Skeletal muscle satellite cell (primary cell): ENCODE measurements around the gene CELSR3.
A peak's percentile ranks its signal among the peaks of the same experiment; 100 is the strongest.

Experiments used
- H3K27me3 ChIP-seq: 2 replicates; pipeline ENCODE4 v1.7.0; 2013; ENCODE audit warnings: low read length; ENCODE audit not compliant: control insufficient read depth, insufficient read depth
- H3K36me3 ChIP-seq: 2 replicates; pipeline ENCODE4 v1.7.0; 2013; ENCODE audit warnings: mild to moderate bottlenecking, control low read depth, low read length; ENCODE audit not compliant: insufficient read depth
- H3K4me1 ChIP-seq: 2 replicates; pipeline ENCODE4 v1.7.0; 2013; ENCODE audit warnings: low read length; ENCODE audit not compliant: control insufficient read depth, insufficient read depth
- H3K4me2 ChIP-seq: 2 replicates; pipeline ENCODE4 v1.7.0; 2013; ENCODE audit warnings: mild to moderate bottlenecking, low read length
- H3K4me3 ChIP-seq: 2 replicates; pipeline ENCODE4 v1.7.0; 2013; ENCODE audit warnings: low read length
- H3K9ac ChIP-seq: 2 replicates; pipeline ENCODE4 v1.7.0; 2013; ENCODE audit warnings: mild to moderate bottlenecking, low read depth, low read length, moderate library complexity
- H3K9me3 ChIP-seq: replicated peaks from 2 replicates; pipeline ENCODE4 v1.7.0; 2013; ENCODE audit warnings: mild to moderate bottlenecking, control low read depth, low read length

The CELSR3 gene

DNA sequence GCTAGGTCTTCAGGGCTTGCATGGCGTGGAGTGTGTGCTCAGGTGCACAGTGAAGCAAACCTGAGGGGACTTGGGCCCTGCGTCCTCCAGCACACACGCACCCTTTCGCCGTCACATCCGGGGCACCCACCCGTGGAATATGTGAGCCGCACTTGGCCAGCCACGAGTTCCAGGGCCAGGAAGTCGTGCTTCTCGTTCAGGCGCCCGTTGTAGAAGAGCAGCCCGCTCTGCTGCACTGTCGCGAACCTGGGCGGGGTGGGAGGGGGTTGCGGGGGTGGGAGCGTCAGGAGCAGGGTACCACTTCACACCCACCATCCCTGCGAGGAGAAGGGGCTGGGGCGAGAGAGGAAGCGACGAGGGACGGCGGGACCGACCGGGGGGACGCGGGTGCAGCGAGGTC lies 7.1 kb downstream of the CELSR3 start:
- no peak overlapping the region for H3K9ac ChIP-seq
- H3K4me3 ChIP-seq, result peak overlapping the region; percentile 72
- no peaks in the 10 kb centered on the region for H3K36me3 ChIP-seq
- H3K4me1 ChIP-seq, result peaks cover 7% of the 10 kb centered on the region
- H3K27me3 ChIP-seq, result no peaks in the 10 kb centered on the region
- H3K4me2 ChIP-seq, result peak overlapping the region; percentile 87
- no peaks in the 10 kb centered on the region for H3K9me3 ChIP-seq

DNA sequence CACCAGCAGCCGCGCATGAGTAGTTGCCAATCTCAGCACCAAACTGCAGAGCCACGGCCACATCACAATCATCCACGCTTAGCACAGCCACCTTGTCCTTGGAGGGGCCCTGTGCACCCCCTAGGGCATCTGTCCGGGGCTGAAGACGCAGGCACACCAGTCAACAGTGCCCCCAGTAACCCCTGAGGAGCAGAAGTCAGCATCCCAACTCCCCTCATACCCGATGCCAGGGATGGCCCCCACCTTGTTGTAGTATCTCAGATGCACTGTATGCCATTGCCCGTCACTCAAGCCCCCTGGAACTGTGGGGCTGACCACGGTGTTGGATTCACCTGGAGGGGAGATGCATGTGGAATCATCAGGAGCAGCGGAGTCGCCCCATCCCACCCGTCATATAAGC lies 7.6 kb downstream of the CELSR3 start:
- H3K27me3 ChIP-seq, result no peaks in the 10 kb centered on the region
- H3K4me3 ChIP-seq, result no peak overlapping the region
- no peak overlapping the region for H3K4me2 ChIP-seq
- peaks cover 7% of the 10 kb centered on the region for H3K4me1 ChIP-seq
- no peak overlapping the region for H3K9ac ChIP-seq
- H3K9me3 ChIP-seq, result no peaks in the 10 kb centered on the region
- H3K36me3 ChIP-seq, result no peaks in the 10 kb centered on the region

DNA sequence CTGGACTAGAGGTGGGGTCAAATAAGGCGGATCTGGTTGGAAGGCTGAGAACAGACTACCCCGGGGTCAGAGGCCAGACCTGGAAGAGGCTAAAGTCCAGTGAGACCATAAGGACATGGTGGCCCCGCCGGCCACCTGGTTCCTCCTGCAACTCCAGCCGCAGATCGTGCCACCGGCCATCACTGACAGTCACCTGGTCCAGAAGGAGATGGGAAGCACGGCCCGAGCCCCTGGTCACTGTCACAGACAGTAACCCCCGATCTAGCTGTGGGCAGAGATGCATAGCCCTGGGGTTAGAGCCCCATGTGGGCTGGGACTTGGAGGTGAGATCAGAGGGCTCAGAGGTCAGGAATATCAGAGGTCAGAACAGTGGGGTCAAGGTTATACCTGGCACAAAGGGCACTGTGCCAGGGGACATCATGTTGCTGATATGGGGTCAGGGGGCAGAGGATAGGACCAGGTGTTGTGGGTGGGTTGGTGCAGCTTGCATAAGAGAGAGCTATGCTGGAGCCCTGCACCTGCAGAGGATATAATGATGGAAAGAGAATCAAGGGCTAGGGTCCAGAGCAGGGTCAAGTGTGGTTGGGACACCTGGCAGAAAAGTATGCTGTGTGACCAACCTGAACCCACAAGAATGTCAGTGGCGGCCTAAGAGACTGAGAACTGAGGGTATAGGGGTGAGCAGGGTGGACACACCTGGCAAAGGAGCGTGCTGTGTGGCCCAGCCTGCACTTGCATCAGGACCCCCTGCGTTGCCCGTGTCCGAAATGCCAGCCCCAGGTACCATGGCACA lies 9.6 kb downstream of the CELSR3 start:
- Histone ChIP-seq H3K9ac (no peak overlapping the region), H3K4me3 (no peak overlapping the region), H3K4me2 (no peak overlapping the region), H3K27me3 (no peaks in the 10 kb centered on the region), H3K36me3 (no peaks in the 10 kb centered on the region), H3K9me3 (no peaks in the 10 kb centered on the region), H3K4me1 (peaks cover 7% of the 10 kb centered on the region)

DNA sequence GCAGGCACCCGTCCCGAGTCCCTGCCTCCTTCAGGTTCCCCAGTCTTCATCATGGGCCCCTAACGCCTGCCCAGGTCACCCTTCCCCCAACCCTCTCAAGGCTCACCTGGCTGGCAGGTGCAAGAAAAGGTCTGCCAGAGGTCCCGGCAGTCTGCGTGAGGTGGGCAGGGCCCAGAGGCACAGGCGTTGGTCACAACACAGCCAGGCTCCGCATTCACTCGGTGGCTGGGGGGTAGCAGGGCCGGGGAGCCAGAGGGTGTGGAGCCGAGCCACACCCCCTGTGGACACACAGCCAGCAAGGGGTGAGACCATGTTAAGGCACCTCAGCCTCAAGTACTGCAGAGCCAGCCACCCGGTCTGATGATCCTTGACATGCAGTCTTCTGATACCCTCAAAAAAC lies 10.9 kb downstream of the CELSR3 start:
- H3K27me3 ChIP-seq, result no peaks in the 10 kb centered on the region
- no peak overlapping the region for H3K9ac ChIP-seq
- H3K4me2 ChIP-seq, result no peak overlapping the region
- no peaks in the 10 kb centered on the region for H3K36me3 ChIP-seq
- no peaks in the 10 kb centered on the region for H3K9me3 ChIP-seq
- no peak overlapping the region for H3K4me3 ChIP-seq
- H3K4me1 ChIP-seq, result peaks cover 7% of the 10 kb centered on the region

DNA sequence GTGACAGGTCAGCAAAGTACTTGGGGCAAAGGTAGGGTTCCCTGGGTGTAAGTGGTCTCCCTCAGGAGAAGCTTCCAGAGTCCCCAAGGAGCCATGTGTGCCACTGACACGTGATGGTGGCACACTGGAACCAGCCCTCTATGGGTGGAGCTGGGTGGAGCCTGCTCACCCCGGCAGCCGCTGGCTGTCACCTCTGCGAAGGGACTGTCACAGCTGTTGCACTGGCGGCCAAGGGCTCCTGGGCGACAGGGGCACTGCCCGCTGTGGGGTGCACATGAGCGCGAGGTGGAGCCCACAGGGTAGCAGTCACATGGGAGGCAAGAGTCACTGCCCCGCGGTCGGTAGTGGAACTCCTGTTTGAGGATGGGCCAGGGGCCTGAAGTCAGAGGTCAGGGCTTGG lies 12.0 kb downstream of the CELSR3 start:
- no peaks in the 10 kb centered on the region for H3K9me3 ChIP-seq
- no peaks in the 10 kb centered on the region for H3K4me1 ChIP-seq
- H3K4me3 ChIP-seq, result no peak overlapping the region
- H3K36me3 ChIP-seq, result no peaks in the 10 kb centered on the region
- H3K4me2 ChIP-seq, result no peak overlapping the region
- no peak overlapping the region for H3K9ac ChIP-seq
- H3K27me3 ChIP-seq, result no peaks in the 10 kb centered on the region

DNA sequence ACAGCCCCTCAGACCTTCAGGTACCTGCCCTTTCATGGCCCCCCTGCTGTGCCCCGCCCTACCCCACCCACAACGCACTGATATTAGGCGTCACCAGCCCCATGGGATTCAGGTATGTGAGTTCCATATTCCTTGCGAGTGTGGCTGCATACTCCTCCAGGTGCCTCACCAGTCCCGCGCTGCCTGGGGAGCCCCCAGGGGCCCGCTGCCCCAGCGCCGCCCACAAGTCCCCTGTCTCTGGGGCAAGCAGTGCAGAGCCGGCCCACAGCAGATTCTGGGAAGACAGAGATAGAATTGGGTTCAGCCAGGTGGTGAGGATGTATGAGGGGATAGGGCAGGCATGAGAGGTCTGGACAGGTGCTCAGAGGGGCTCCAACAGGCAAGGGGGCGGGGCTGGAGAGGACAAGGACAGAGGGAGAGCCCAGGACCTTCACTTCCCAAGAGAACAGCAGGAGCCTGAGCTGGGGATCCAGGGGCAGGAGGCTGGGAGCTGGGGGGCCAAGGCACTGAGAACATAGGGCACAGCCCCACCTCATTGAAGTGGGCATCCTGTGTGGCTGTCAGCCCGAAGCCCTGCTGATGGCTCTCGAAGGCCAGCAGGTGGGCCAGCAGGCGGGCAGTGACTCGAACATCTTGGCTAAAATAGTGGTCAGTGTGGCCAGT lies 14.4 kb downstream of the CELSR3 start:
- no peaks in the 10 kb centered on the region for H3K27me3 ChIP-seq
- H3K4me2 ChIP-seq, result no peak overlapping the region
- H3K4me3 ChIP-seq, result no peak overlapping the region
- no peaks in the 10 kb centered on the region for H3K9me3 ChIP-seq
- no peak overlapping the region for H3K9ac ChIP-seq
- H3K4me1 ChIP-seq, result no peaks in the 10 kb centered on the region
- H3K36me3 ChIP-seq, result no peaks in the 10 kb centered on the region

DNA sequence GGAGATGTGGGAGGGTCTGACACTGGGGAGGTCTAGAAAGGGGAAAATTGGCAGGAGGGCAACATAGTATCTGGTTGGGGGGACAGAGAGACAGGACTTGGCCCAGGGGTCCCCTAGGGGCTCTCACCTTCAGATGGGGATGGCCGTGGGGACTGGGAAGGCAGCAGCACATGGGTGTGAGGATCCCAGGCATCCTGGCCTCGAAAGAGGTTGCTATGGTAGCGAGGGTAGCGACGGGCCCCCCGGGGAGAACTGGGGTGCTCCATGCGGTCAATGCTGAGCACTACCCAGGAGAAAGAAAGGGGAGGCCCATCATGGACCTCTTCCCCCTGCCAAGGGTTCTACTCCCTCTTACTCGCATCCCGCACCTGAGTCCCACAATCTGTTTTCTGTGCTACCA lies 15.0 kb downstream of the CELSR3 start:
- no peak overlapping the region for H3K4me3 ChIP-seq
- H3K36me3 ChIP-seq, result no peaks in the 10 kb centered on the region
- H3K9me3 ChIP-seq, result no peaks in the 10 kb centered on the region
- H3K27me3 ChIP-seq, result no peaks in the 10 kb centered on the region
- no peak overlapping the region for H3K4me2 ChIP-seq
- H3K9ac ChIP-seq, result no peak overlapping the region
- no peaks in the 10 kb centered on the region for H3K4me1 ChIP-seq

DNA sequence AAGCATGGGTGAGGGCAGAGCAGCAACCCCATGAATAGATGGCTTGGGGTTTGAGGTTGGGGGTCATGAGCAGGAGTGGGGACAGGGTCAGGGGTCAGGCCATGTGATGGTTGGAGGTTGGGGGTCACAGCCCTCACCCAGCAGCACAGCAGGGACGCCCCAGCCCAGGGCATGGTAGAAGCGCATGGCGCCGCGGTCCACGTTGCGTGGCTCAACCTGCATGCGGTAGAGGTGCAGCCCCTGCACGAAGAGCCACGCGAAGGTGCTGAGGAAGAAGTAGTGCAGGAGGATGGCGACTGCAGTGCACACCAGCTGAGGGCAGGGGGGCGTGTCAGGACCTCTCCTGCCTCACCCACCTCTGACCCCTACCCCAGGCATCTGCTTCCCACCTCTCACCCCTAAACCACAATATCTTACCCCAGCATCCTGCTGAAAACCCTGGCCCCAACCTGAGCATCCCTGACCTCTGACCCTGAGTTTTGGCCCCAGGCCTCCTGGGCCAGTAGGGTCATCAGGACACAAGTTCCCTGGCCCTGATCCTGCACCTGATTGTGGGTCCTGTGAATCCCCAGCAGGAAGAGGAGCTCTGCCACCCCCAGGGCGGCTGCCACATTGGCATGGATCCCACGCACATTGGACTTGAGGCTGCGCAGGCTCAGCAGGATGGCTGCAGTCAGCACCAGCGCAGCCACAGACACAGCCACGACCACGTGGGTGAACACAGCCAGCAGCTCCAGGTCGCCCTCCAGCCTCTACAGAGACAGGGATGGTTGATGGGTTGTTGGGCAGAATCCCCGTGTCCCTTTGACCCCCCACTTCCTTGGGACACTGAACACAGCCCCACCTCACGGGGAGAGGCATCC lies 17.6 kb downstream of the CELSR3 start:
- H3K9me3 ChIP-seq, result no peaks in the 10 kb centered on the region

DNA sequence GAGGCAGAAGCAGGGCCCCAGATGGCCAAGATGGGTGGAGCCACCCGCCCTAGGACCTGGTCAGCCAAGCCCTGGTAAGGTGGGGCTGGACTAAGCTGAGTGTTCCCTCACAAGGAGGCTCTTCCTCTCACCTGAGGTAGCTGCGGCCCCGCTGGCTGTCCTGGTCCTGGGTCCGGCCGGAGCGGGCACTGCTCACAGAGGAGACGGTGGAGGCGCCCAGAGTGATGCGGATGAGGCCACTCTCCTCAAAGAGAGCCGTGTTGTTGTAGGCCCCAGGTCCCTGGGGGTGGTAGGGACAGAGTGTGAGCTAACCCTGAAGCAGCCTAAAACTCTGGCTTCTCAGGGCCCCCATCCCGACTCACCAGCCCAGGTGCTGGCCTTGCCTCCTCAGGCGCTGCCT lies 20.1 kb downstream of the CELSR3 start:
- H3K4me2 ChIP-seq, result no peak overlapping the region
- H3K4me3 ChIP-seq, result no peak overlapping the region
- no peaks in the 10 kb centered on the region for H3K36me3 ChIP-seq
- H3K9ac ChIP-seq, result no peak overlapping the region
- H3K27me3 ChIP-seq, result no peaks in the 10 kb centered on the region
- no peaks in the 10 kb centered on the region for H3K4me1 ChIP-seq
- no peaks in the 10 kb centered on the region for H3K9me3 ChIP-seq

More for the DNA sequence above, 17.6 kb downstream of the CELSR3 start:
- no peaks in the 10 kb centered on the region for H3K36me3 ChIP-seq
- H3K9ac ChIP-seq, result no peak overlapping the region
- H3K4me2 ChIP-seq, result no peak overlapping the region
- H3K4me3 ChIP-seq, result no peak overlapping the region
- H3K27me3 ChIP-seq, result no peaks in the 10 kb centered on the region
- H3K4me1 ChIP-seq, result no peaks in the 10 kb centered on the region

DNA sequence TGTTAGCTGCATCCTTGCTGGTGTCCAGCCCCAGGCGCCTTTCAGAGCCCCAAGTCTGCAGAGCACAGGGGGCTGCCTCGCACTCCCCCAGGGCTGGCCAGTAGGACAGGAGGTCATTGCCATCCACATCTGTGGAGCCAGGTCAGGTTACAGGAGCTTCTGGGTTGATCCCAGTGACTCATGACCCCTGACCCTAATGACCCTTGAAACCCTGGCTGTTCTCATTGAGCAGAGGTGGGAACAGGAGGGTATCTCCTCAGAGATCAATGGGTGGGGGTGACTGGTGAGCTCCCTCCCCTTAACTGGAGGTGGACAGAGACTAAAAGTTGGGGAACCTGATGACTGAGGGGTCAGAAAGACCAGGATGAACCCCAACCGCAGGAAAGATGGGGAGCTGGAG lies 21.3 kb downstream of the CELSR3 start:
- Histone ChIP-seq H3K4me2 (no peak overlapping the region), H3K36me3 (no peaks in the 10 kb centered on the region), H3K9me3 (no peaks in the 10 kb centered on the region), H3K9ac (no peak overlapping the region), H3K27me3 (no peaks in the 10 kb centered on the region), H3K4me3 (no peak overlapping the region), H3K4me1 (peaks cover 4% of the 10 kb centered on the region)

DNA sequence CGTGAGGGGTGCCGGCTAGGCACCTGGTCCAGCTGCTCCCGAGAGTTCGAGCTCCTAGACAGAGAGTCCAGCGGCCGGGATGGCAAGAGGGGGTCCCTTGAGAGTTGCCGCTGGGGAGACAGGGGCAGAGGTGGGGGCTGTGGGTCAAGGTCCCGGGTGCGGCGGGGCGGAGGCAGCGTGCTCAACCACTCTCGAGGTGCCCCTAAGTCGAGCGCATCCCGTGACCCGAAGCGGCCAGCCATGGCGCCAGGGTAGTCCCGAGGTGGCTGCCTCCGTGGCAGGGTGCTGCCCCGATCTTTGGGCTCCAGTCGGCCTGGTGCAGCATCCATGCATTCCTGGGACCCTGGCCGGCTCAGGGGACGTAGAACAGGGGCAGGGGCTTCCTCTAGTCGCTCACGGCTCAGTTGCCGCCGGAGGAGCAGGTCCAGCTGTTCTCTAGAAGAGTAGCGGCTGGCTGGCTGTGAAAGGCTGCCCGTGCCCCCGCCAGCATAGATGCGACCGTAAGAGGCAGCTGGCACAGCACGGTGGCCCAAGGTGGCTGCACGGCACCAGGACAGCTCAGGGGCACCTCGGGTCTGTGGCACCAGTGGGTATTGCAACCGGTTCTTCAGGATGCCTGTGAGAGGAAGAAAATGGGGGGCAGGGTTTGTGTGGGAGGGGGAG lies 22.6 kb downstream of the CELSR3 start:
- Histone ChIP-seq H3K4me1 (peaks cover 9% of the 10 kb centered on the region), H3K4me2 (no peak overlapping the region), H3K9me3 (no peaks in the 10 kb centered on the region), H3K27me3 (no peaks in the 10 kb centered on the region), H3K4me3 (no peak overlapping the region), H3K36me3 (no peaks in the 10 kb centered on the region), H3K9ac (no peak overlapping the region)
